Tibial artery (tissue), 4 donors: Measurements from ENCODE around the gene PTPRA.

ENCODE experiments used
- DNase-seq, 2 donors: peaks; one replicate each; pipeline ENCODE4 v3.0.0-alpha.2; 2019
- H3K27ac ChIP-seq, 2 donors: fragments of 200-600 bp; sonication (generic) in 1 of 2; 1 replicate in 1 of 2; 2 replicates in 1 of 2; pipeline ENCODE4 v1.5.1; 2018 to 2019; ENCODE audit warnings: mild to moderate bottlenecking in 1 of 2
- H3K27me3 ChIP-seq, 2 donors: fragments of 200-600 bp; sonication (generic) in 1 of 2; one replicate each; pipeline versions ENCODE4 v1.5.1 to v1.6.0; 2016 to 2019
- H3K36me3 ChIP-seq, 3 donors: fragments of 200-600 bp; sonication (generic) in 2 of 3; one replicate each; pipeline ENCODE4 v1.5.1; 2016 to 2019; ENCODE audit warnings: mild to moderate bottlenecking in 2 of 3
- H3K4me1 ChIP-seq, 4 donors: fragments of 200-600 bp; sonication (generic) in 2 of 4; 1 replicate in 3 of 4; 2 replicates in 1 of 4; pipeline ENCODE4 v1.5.1; 2016 to 2019
- H3K4me3 ChIP-seq, 2 donors: fragments of 200-600 bp; sonication (generic) in 1 of 2; 1 replicate in 1 of 2; 2 replicates in 1 of 2; pipeline ENCODE4 v1.5.1; 2018 to 2019; ENCODE audit warnings: mild to moderate bottlenecking in 2 of 2
- H3K9me3 ChIP-seq, 3 donors: fragments of 200-600 bp; sonication (generic) in 1 of 3; one replicate each; pipeline ENCODE4 v1.5.1; 2016 to 2019
- CTCF ChIP-seq, 2 experiments: fragments of 200-600 bp in 1 of 2; fragments of 450-650 bp in 1 of 2; IDR thresholded peaks; one replicate each; pipeline ENCODE4 v1.5.1; 2017 to 2019; ENCODE audit warnings: antibody characterized with exemption in 2 of 2, mild to moderate bottlenecking in 1 of 2, moderate library complexity in 1 of 2
- intact Hi-C: fragments of 100-400 bp; cut with DNase I; formaldehyde crosslinking; loops from one replicate; pipeline ENCODE4 v1.15.0; 2023; ENCODE audit warnings: low total_unique reads

Gene PTPRA

GRCh38 chr20:2984956-2985661 lies 111.8 kb downstream of the PTPRA start:
- H3K27me3 ChIP-seq = no peaks in the 10 kb centered on the region
- no peak overlapping the region for H3K27ac ChIP-seq
- peaks cover 33 to 44% (median 40%) of the 10 kb centered on the region in 3 donors for H3K36me3 ChIP-seq
- intact Hi-C loops = no loop called here
- no peak for TF ChIP-seq CTCF (IDR thresholded peaks at IDR 0.05)
- DNase-seq = no peak
- no peak overlapping the region for H3K4me3 ChIP-seq
- no peaks in the 10 kb centered on the region for H3K9me3 ChIP-seq
- H3K4me1 ChIP-seq = peaks cover 0 to 4% (median 0%) of the 10 kb centered on the region in 4 donors

- Histone ChIP-seq H3K27ac (no peak overlapping the region), H3K27me3 (no peaks in the 10 kb centered on the region), H3K4me3 (no peak overlapping the region), H3K36me3 (peaks cover 39 to 57% (median 54%) of the 10 kb centered on the region in 3 donors), H3K9me3 (no peaks in the 10 kb centered on the region), H3K4me1 (peaks cover 0 to 4% (median 0%) of the 10 kb centered on the region in 4 donors)
- intact Hi-C loops = no loop called here
- DNase-seq = no peak
- no peak for TF ChIP-seq CTCF (IDR thresholded peaks at IDR 0.05)
Measured at GRCh38 chr20:2986466-2986865, 113.2 kb downstream of the PTPRA start.

- Histone ChIP-seq H3K4me3 (no peak overlapping the region), H3K36me3 (peaks cover 39 to 71% (median 67%) of the 10 kb centered on the region in 3 donors), H3K27me3 (no peaks in the 10 kb centered on the region), H3K27ac (no peak overlapping the region), H3K9me3 (no peaks in the 10 kb centered on the region), H3K4me1 (peaks cover 0 to 4% (median 0%) of the 10 kb centered on the region in 4 donors)
- no peak for DNase-seq
- intact Hi-C loops = no loop called here
- no peak for TF ChIP-seq CTCF (IDR thresholded peaks at IDR 0.05)
Measured at GRCh38 chr20:2987861-2988260, 114.6 kb downstream of the PTPRA start.

- Histone ChIP-seq H3K4me3 (no peak overlapping the region), H3K27me3 (no peaks in the 10 kb centered on the region), H3K9me3 (no peaks in the 10 kb centered on the region), H3K36me3 (peaks cover 46 to 97% (median 91%) of the 10 kb centered on the region in 3 donors), H3K4me1 (no peaks in the 10 kb centered on the region), H3K27ac (no peak overlapping the region)
- no peak for TF ChIP-seq CTCF (IDR thresholded peaks at IDR 0.05)
- DNase-seq = no peak
- intact Hi-C loops = no loop called here
Measured at GRCh38 chr20:2991532-2991931, 118.3 kb downstream of the PTPRA start.

GRCh38 chr20:2993250-2993649 lies 120.0 kb downstream of the PTPRA start:
- DNase-seq = no peak
- no peaks in the 10 kb centered on the region for H3K9me3 ChIP-seq
- no peak overlapping the region for H3K27ac ChIP-seq
- intact Hi-C loops = no loop called here
- H3K27me3 ChIP-seq = no peaks in the 10 kb centered on the region
- peaks cover 30 to 85% (median 74%) of the 10 kb centered on the region in 3 donors for H3K36me3 ChIP-seq
- no peak for TF ChIP-seq CTCF (IDR thresholded peaks at IDR 0.05)
- no peak overlapping the region for H3K4me3 ChIP-seq
- H3K4me1 ChIP-seq = no peaks in the 10 kb centered on the region
